ENCODE measurements around the gene PLA2G2F. TPM values are rescaled to one million over a fixed set of nuclear protein-coding genes. Genes with fewer than 3 reads are reported as not detected.

The PLA2G2F gene
- total RNA-seq, 1 experiment from 2014 or later = not detected

- peak; percentile 80 for DNase-seq
- H3K27me3 ChIP-seq (ENCODE audit: control insufficient read depth, insufficient read depth, low read length) = no peaks in the 10 kb centered on the region
Observed at GRCh38 chr1:20165522-20165951, 26.4 kb downstream of the PLA2G2F start.

GRCh38 chr1:20166051-20166450 lies 26.9 kb downstream of the PLA2G2F start:
- H3K36me3 ChIP-seq (replicated peaks; ENCODE audit: control insufficient read depth, insufficient read depth, low read length) = no peaks in the 10 kb centered on the region
- no peak for DNase-seq
- no peaks in the 10 kb centered on the region for H3K27me3 ChIP-seq (ENCODE audit: control insufficient read depth, insufficient read depth, low read length)
- no peak overlapping the region for H3K4me3 ChIP-seq (ENCODE audit: insufficient read depth, low read depth, low read length)

More at GRCh38 chr1:20165522-20165951, 26.4 kb downstream of the PLA2G2F start:
- Histone ChIP-seq H3K4me3 (ENCODE audit: insufficient read depth, low read depth, low read length) (no peak overlapping the region), H3K36me3 (replicated peaks; ENCODE audit: control insufficient read depth, insufficient read depth, low read length) (no peaks in the 10 kb centered on the region)

- no peak for DNase-seq
- Histone ChIP-seq H3K4me3 (ENCODE audit: insufficient read depth, low read depth, low read length) (no peak overlapping the region), H3K27me3 (ENCODE audit: control insufficient read depth, insufficient read depth, low read length) (no peaks in the 10 kb centered on the region), H3K36me3 (replicated peaks; ENCODE audit: control insufficient read depth, insufficient read depth, low read length) (no peaks in the 10 kb centered on the region)
Observed at GRCh38 chr1:20167126-20167525, 28.0 kb downstream of the PLA2G2F start.

- Histone ChIP-seq H3K36me3 (replicated peaks; ENCODE audit: control insufficient read depth, insufficient read depth, low read length) (no peaks in the 10 kb centered on the region), H3K27me3 (ENCODE audit: control insufficient read depth, insufficient read depth, low read length) (no peaks in the 10 kb centered on the region), H3K4me3 (ENCODE audit: insufficient read depth, low read depth, low read length) (no peak overlapping the region)
- no peak for DNase-seq
Observed at GRCh38 chr1:20168564-20169491, 29.7 kb downstream of the PLA2G2F start.

- no peaks in the 10 kb centered on the region for H3K36me3 ChIP-seq (replicated peaks; ENCODE audit: control insufficient read depth, insufficient read depth, low read length)
- H3K4me3 ChIP-seq (ENCODE audit: insufficient read depth, low read depth, low read length) = no peak overlapping the region
- H3K27me3 ChIP-seq (ENCODE audit: control insufficient read depth, insufficient read depth, low read length) = no peaks in the 10 kb centered on the region
- no peak for DNase-seq
Observed at GRCh38 chr1:20169932-20170331, 30.8 kb downstream of the PLA2G2F start.

GRCh38 chr1:20172033-20172590 lies 33.0 kb downstream of the PLA2G2F start:
- Histone ChIP-seq H3K36me3 (replicated peaks; ENCODE audit: control insufficient read depth, insufficient read depth, low read length) (no peaks in the 10 kb centered on the region), H3K27me3 (ENCODE audit: control insufficient read depth, insufficient read depth, low read length) (no peaks in the 10 kb centered on the region; the same call in 1 of the 2 replicates), H3K4me3 (ENCODE audit: insufficient read depth, low read depth, low read length) (no peak overlapping the region)
- no peak for DNase-seq

- H3K27me3 ChIP-seq (ENCODE audit: control insufficient read depth, insufficient read depth, low read length) = no peaks in the 10 kb centered on the region; the same call in 1 of the 2 replicates
- no peak overlapping the region for H3K4me3 ChIP-seq (ENCODE audit: insufficient read depth, low read depth, low read length)
- no peak for DNase-seq
- H3K36me3 ChIP-seq (replicated peaks; ENCODE audit: control insufficient read depth, insufficient read depth, low read length) = no peaks in the 10 kb centered on the region
Observed at GRCh38 chr1:20174937-20175666, 36.0 kb downstream of the PLA2G2F start.

GRCh38 chr1:20178634-20179370 lies 39.7 kb downstream of the PLA2G2F start:
- no peaks in the 10 kb centered on the region for H3K36me3 ChIP-seq (replicated peaks; ENCODE audit: control insufficient read depth, insufficient read depth, low read length)

GRCh38 chr1:20179371-20180128 lies 40.4 kb downstream of the PLA2G2F start:
- H3K27me3 ChIP-seq (ENCODE audit: control insufficient read depth, insufficient read depth, low read length) = peaks cover 5% of the 10 kb centered on the region
- no peak for DNase-seq
- no peaks in the 10 kb centered on the region for H3K36me3 ChIP-seq (replicated peaks; ENCODE audit: control insufficient read depth, insufficient read depth, low read length)
- H3K4me3 ChIP-seq (ENCODE audit: insufficient read depth, low read depth, low read length) = no peak overlapping the region

More at GRCh38 chr1:20178634-20179370, 39.7 kb downstream of the PLA2G2F start:
- Histone ChIP-seq H3K27me3 (ENCODE audit: control insufficient read depth, insufficient read depth, low read length) (peaks cover 5% of the 10 kb centered on the region), H3K4me3 (ENCODE audit: insufficient read depth, low read depth, low read length) (no peak overlapping the region)
- DNase-seq = no peak

- Histone ChIP-seq H3K4me3 (ENCODE audit: insufficient read depth, low read depth, low read length) (no peak overlapping the region), H3K36me3 (replicated peaks; ENCODE audit: control insufficient read depth, insufficient read depth, low read length) (no peaks in the 10 kb centered on the region), H3K27me3 (ENCODE audit: control insufficient read depth, insufficient read depth, low read length) (peaks cover 10% of the 10 kb centered on the region)
- no peak for DNase-seq
Observed at GRCh38 chr1:20180129-20180843, 41.2 kb downstream of the PLA2G2F start.

GRCh38 chr1:20180844-20181207 lies 41.7 kb downstream of the PLA2G2F start:
- peaks cover 15% of the 10 kb centered on the region for H3K27me3 ChIP-seq (ENCODE audit: control insufficient read depth, insufficient read depth, low read length)
- DNase-seq = no peak
- H3K36me3 ChIP-seq (replicated peaks; ENCODE audit: control insufficient read depth, insufficient read depth, low read length) = no peaks in the 10 kb centered on the region
- H3K4me3 ChIP-seq (ENCODE audit: insufficient read depth, low read depth, low read length) = no peak overlapping the region

- Histone ChIP-seq H3K36me3 (replicated peaks; ENCODE audit: control insufficient read depth, insufficient read depth, low read length) (no peaks in the 10 kb centered on the region), H3K27me3 (ENCODE audit: control insufficient read depth, insufficient read depth, low read length) (peaks cover 24% of the 10 kb centered on the region), H3K4me3 (ENCODE audit: insufficient read depth, low read depth, low read length) (no peak overlapping the region)
- no peak for DNase-seq
Observed at GRCh38 chr1:20182415-20182814, 43.3 kb downstream of the PLA2G2F start.

- Histone ChIP-seq H3K27me3 (ENCODE audit: control insufficient read depth, insufficient read depth, low read length) (peaks cover 24% of the 10 kb centered on the region), H3K36me3 (replicated peaks; ENCODE audit: control insufficient read depth, insufficient read depth, low read length) (no peaks in the 10 kb centered on the region), H3K4me3 (ENCODE audit: insufficient read depth, low read depth, low read length) (no peak overlapping the region)
- DNase-seq = no peak
Observed at GRCh38 chr1:20183035-20183434, 43.9 kb downstream of the PLA2G2F start.
